ENCODE data around the gene UBE2S. TPM values are rescaled to one million over a fixed set of nuclear protein-coding genes. Genes with fewer than 3 reads are reported as not detected.

UBE2S gene
- polyA plus RNA-seq, 1 donor (not counting 4 experiments of a cell fraction or from before 2014, with no cell fraction given) = 31.8 TPM

- Histone ChIP-seq H3K9ac (ENCODE audit: control insufficient read depth, extremely low read depth, insufficient read depth, low read length) (peak overlapping the region; percentile 90), H3K79me2 (ENCODE audit: control insufficient read depth, insufficient read depth, low read length) (peaks cover 45% of the 10 kb centered on the region), H2AFZ (ENCODE audit: control insufficient read depth, low read length) (no peak overlapping the region), H4K20me1 (ENCODE audit: control insufficient read depth, extremely low read depth, insufficient read depth, low read length) (peaks cover 12% of the 10 kb centered on the region), H3K9me1 (ENCODE audit: control insufficient read depth, extremely low read depth, insufficient read depth, low read length) (no peaks in the 10 kb centered on the region), H3K4me1 (ENCODE audit: control insufficient read depth, extremely low read depth, insufficient read depth, low read length) (peaks cover 20% of the 10 kb centered on the region), H3K27ac (ENCODE audit: control insufficient read depth, insufficient read depth, low read length) (peak overlapping the region; percentile 93), H3K9me3 (ENCODE audit: control insufficient read depth, low read depth, low read length) (no peaks in the 10 kb centered on the region), H3K27me3 (ENCODE audit: control insufficient read depth, extremely low read depth, insufficient read depth, low read length) (no peaks in the 10 kb centered on the region), H3K36me3 (ENCODE audit: control insufficient read depth in 2 of 2, extremely low read depth in 1 of 2, insufficient read depth in 2 of 2, low read length in 2 of 2) (peaks cover 20 to 36% of the 10 kb centered on the region in 2 experiments), H3K4me3 (ENCODE audit: control insufficient read depth in 2 of 3, extremely low read depth in 1 of 3, insufficient read depth in 2 of 3, low read depth in 1 of 3, low read length in 3 of 3) (peak overlapping the region; percentile 76 to 87 (median 85)), H3K4me2 (ENCODE audit: control insufficient read depth, extremely low read depth, insufficient read depth, low read depth, low read length) (peak overlapping the region; percentile 94)
- TF ChIP-seq EZH2 (IDR thresholded peaks at IDR 0.05; ENCODE audit: low read length) = no peak
- no peak for TF ChIP-seq CTCF (optimal IDR thresholded peaks at IDR 0.05 in 1 of 3, IDR thresholded peaks at IDR 0.05 in 1 of 3, conservative IDR thresholded peaks at IDR 0.05 in 1 of 3; ENCODE audit: extremely low read depth in 1 of 3, insufficient read depth in 2 of 3, low read length in 3 of 3)
- FAIRE-seq = no peak
- DNase-seq (ENCODE audit: low read depth, low spot score) = no peak
- dilution Hi-C loops (cut with MboI; ENCODE audit: extremely low pct_ligation_motif_present, low sequenced_read_pairs) = no loop called here
These were observed 600 bp downstream of the UBE2S start for GRCh38 chr19:55406826-55407549.

GRCh38 chr19:55406091-55406825 lies 1.3 kb downstream of the UBE2S start:
- Histone ChIP-seq H2AFZ (ENCODE audit: control insufficient read depth, low read length) (no peak overlapping the region), H3K4me3 (ENCODE audit: control insufficient read depth in 2 of 3, extremely low read depth in 1 of 3, insufficient read depth in 2 of 3, low read depth in 1 of 3, low read length in 3 of 3) (peak overlapping the region; percentile 76 to 87 (median 85)), H3K27me3 (ENCODE audit: control insufficient read depth, extremely low read depth, insufficient read depth, low read length) (no peaks in the 10 kb centered on the region), H4K20me1 (ENCODE audit: control insufficient read depth, extremely low read depth, insufficient read depth, low read length) (peaks cover 14% of the 10 kb centered on the region), H3K9ac (ENCODE audit: control insufficient read depth, extremely low read depth, insufficient read depth, low read length) (peak overlapping the region; percentile 90), H3K36me3 (ENCODE audit: control insufficient read depth in 2 of 2, extremely low read depth in 1 of 2, insufficient read depth in 2 of 2, low read length in 2 of 2) (peaks cover 22 to 37% of the 10 kb centered on the region in 2 experiments), H3K27ac (ENCODE audit: control insufficient read depth, insufficient read depth, low read length) (peak overlapping the region; percentile 14), H3K9me1 (ENCODE audit: control insufficient read depth, extremely low read depth, insufficient read depth, low read length) (no peaks in the 10 kb centered on the region), H3K4me2 (ENCODE audit: control insufficient read depth, extremely low read depth, insufficient read depth, low read depth, low read length) (peak overlapping the region; percentile 94), H3K79me2 (ENCODE audit: control insufficient read depth, insufficient read depth, low read length) (peaks cover 45% of the 10 kb centered on the region), H3K9me3 (ENCODE audit: control insufficient read depth, low read depth, low read length) (no peaks in the 10 kb centered on the region), H3K4me1 (ENCODE audit: control insufficient read depth, extremely low read depth, insufficient read depth, low read length) (peaks cover 20% of the 10 kb centered on the region)
- FAIRE-seq = no peak
- dilution Hi-C loops (cut with MboI; ENCODE audit: extremely low pct_ligation_motif_present, low sequenced_read_pairs) = no loop called here
- TF ChIP-seq EZH2 (IDR thresholded peaks at IDR 0.05; ENCODE audit: low read length) = no peak
- TF ChIP-seq CTCF (optimal IDR thresholded peaks at IDR 0.05 in 1 of 3, IDR thresholded peaks at IDR 0.05 in 1 of 3, conservative IDR thresholded peaks at IDR 0.05 in 1 of 3; ENCODE audit: extremely low read depth in 1 of 3, insufficient read depth in 2 of 3, low read length in 3 of 3) = no peak
- DNase-seq (ENCODE audit: low read depth, low spot score) = no peak

Data from keratinocyte (primary cell).